Measurements from ENCODE around the gene RAPGEF3. TPM values are rescaled to one million over a fixed set of nuclear protein-coding genes. Genes with fewer than 3 reads are reported as not detected.

Gene RAPGEF3
- total and polyA plus RNA-seq, 2 of the 8 experiments (the other 6 are each of a cell fraction or from before 2014, with no cell fraction given), result 5.0 to 9.4 TPM

GRCh38 chr12:47746523-47746922 lies 12.2 kb downstream of the RAPGEF3 start (continued):
- TF ChIP-seq CHD7 (IDR thresholded peaks at IDR 0.05; ENCODE audit: insufficient replicate concordance, low read length) (no peak), SRF (IDR thresholded peaks at IDR 0.05; ENCODE audit: low read depth, low read length) (no peak), HDAC6 (IDR thresholded peaks at IDR 0.05; ENCODE audit: low read depth, low read length) (no peak), HDAC2 (IDR thresholded peaks at IDR 0.05; ENCODE audit: borderline replicate concordance in 1 of 2, low read depth in 2 of 2, low read length in 2 of 2) (no peak), JUND (IDR thresholded peaks at IDR 0.05; ENCODE audit: low read length) (no peak)

All from H1 (cell line).